Measurements from ENCODE around the gene NF1.

DNA sequence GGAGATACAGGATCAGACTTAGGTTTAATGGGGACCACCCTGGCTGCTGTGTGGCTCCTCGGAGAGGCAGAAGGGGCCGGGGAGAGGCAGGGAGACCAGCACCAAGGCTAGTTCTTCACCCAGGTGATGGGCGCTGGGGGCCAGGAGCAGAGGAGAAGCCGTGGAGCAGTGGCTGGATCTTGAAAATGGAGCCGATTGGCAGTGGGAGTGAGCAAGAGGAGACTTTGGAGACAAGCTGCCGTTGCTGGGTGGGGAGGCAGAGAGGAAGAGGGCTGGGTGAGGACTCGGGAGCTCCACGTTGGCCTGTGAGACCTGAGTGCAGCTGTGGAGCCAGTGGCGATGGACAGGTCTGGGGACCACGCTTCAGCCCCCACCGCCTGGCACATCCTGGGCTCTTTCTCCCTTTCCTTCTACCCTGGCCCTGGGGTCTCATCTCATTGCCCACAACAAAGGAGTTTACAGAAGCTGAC is 305.7 kb downstream of the NF1 start:
- no peak for TF ChIP-seq EZH2phosphoT487 (conservative IDR thresholded peaks at IDR 0.05; ENCODE audit: low read length)
- TF ChIP-seq, protein P1, sequence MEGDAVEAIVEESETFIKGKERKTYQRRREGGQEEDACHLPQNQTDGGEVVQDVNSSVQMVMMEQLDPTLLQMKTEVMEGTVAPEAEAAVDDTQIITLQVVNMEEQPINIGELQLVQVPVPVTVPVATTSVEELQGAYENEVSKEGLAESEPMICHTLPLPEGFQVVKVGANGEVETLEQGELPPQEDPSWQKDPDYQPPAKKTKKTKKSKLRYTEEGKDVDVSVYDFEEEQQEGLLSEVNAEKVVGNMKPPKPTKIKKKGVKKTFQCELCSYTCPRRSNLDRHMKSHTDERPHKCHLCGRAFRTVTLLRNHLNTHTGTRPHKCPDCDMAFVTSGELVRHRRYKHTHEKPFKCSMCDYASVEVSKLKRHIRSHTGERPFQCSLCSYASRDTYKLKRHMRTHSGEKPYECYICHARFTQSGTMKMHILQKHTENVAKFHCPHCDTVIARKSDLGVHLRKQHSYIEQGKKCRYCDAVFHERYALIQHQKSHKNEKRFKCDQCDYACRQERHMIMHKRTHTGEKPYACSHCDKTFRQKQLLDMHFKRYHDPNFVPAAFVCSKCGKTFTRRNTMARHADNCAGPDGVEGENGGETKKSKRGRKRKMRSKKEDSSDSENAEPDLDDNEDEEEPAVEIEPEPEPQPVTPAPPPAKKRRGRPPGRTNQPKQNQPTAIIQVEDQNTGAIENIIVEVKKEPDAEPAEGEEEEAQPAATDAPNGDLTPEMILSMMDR (IDR thresholded peaks at IDR 0.05; ENCODE audit: insufficient read depth, low read length, poor library complexity, severe bottlenecking): no peak

All from SU-DHL-6 (cell line).